ENCODE measurements around the gene CGB3. TPM values are rescaled to one million over a fixed set of nuclear protein-coding genes. Genes with fewer than 3 reads are reported as not detected.

CGB3 gene
- total and polyA plus RNA-seq, 7 experiments from 2014 or later: not detected

- Mint-ChIP-seq H3K27me3 (no peaks in the 10 kb centered on the region), H3K4me1 (no peaks in the 10 kb centered on the region), H3K4me3 (no peak overlapping the region), H3K36me3 (peaks cover 0 to 16% (median 4%) of the 10 kb centered on the region in 5 donors), H3K27ac (peak overlapping the region in 1 of 9 donors; percentile 51), H3K9me3 (no peaks in the 10 kb centered on the region)
- CTCF ChIA-PET: interaction anchor here (0.6 kb wide), 1 partner anchor 9 kb away, joined by 3 read pairs; no protein-coding TSS in a partner anchor
- Histone ChIP-seq H3K27me3 (ENCODE audit: control insufficient read depth in 2 of 2, insufficient read depth in 2 of 2, low read length in 2 of 2) (no peaks in the 10 kb centered on the region), H3K4me3 (ENCODE audit: low read length) (no peak overlapping the region), H3K27ac (ENCODE audit: low read depth, low read length) (no peak overlapping the region), H3K9me3 (ENCODE audit: control insufficient read depth in 2 of 3, low read length in 3 of 3) (no peaks in the 10 kb centered on the region), H3K4me1 (ENCODE audit: control insufficient read depth in 2 of 2, insufficient read depth in 2 of 2, low read length in 2 of 2) (no peaks in the 10 kb centered on the region), H3K36me3 (ENCODE audit: control insufficient read depth in 2 of 3, insufficient read depth in 3 of 3, low read length in 3 of 3) (peaks cover 0 to 62% (median 3%) of the 10 kb centered on the region in 3 experiments)
- intact Hi-C loops (cut with micrococcal nuclease): no loop called here
- ATAC-seq (no peak), DNase-seq (no peak)
- POLR2A ChIA-PET: no interaction called here
Measured at GRCh38 chr19:49010453-49010852, 13.7 kb downstream of the CGB3 start.

GRCh38 chr19:49009828-49010227 is 14.3 kb downstream of the CGB3 start:
- ATAC-seq (no peak), DNase-seq (no peak)
- Histone ChIP-seq H3K9me3 (ENCODE audit: control insufficient read depth in 2 of 3, low read length in 3 of 3) (no peaks in the 10 kb centered on the region), H3K27me3 (ENCODE audit: control insufficient read depth in 2 of 2, insufficient read depth in 2 of 2, low read length in 2 of 2) (no peaks in the 10 kb centered on the region), H3K4me3 (ENCODE audit: low read length) (no peak overlapping the region), H3K4me1 (ENCODE audit: control insufficient read depth in 2 of 2, insufficient read depth in 2 of 2, low read length in 2 of 2) (no peaks in the 10 kb centered on the region), H3K36me3 (ENCODE audit: control insufficient read depth in 2 of 3, insufficient read depth in 3 of 3, low read length in 3 of 3) (peaks cover 0 to 62% (median 3%) of the 10 kb centered on the region in 3 experiments), H3K27ac (ENCODE audit: low read depth, low read length) (no peak overlapping the region)
- Mint-ChIP-seq H3K4me1 (no peaks in the 10 kb centered on the region), H3K4me3 (no peak overlapping the region), H3K27me3 (no peaks in the 10 kb centered on the region), H3K36me3 (peaks cover 0 to 16% (median 4%) of the 10 kb centered on the region in 5 donors), H3K27ac (no peak overlapping the region), H3K9me3 (no peaks in the 10 kb centered on the region)
- POLR2A ChIA-PET: interaction anchor here (0.8 kb wide), 1 partner anchor 16 kb away, joined by 5 read pairs; the partner anchor contains the start of gene RUVBL2
- CTCF ChIA-PET: interaction anchor here (0.7 kb wide), 1 partner anchor 8 kb away, joined by 9 read pairs; no protein-coding TSS in a partner anchor
- intact Hi-C loops (cut with micrococcal nuclease): no loop called here

- H3K4me3 ChIP-seq (ENCODE audit: low read length): no peak overlapping the region
- Mint-ChIP-seq H3K4me3 (no peak overlapping the region), H3K9me3 (no peaks in the 10 kb centered on the region), H3K27me3 (no peaks in the 10 kb centered on the region), H3K36me3 (peaks cover 0 to 21% (median 4%) of the 10 kb centered on the region in 5 donors), H3K27ac (no peak overlapping the region), H3K4me1 (peaks cover 0 to 1% (median 0%) of the 10 kb centered on the region in 7 donors)
- no peaks in the 10 kb centered on the region for H3K27me3 ChIP-seq (ENCODE audit: control insufficient read depth in 2 of 2, insufficient read depth in 2 of 2, low read length in 2 of 2)
- intact Hi-C loops (cut with micrococcal nuclease): no loop called here
- peaks cover 0 to 82% (median 3%) of the 10 kb centered on the region in 3 experiments for H3K36me3 ChIP-seq (ENCODE audit: control insufficient read depth in 2 of 3, insufficient read depth in 3 of 3, low read length in 3 of 3)
- ATAC-seq (no peak), DNase-seq (no peak)
- no peaks in the 10 kb centered on the region for H3K9me3 ChIP-seq (ENCODE audit: control insufficient read depth in 2 of 3, low read length in 3 of 3)
- POLR2A ChIA-PET: interaction anchor here (1.1 kb wide), 1 partner anchor 15 kb away, joined by 4 read pairs; no protein-coding TSS in a partner anchor
- no peak overlapping the region for H3K27ac ChIP-seq (ENCODE audit: low read depth, low read length)
- no peaks in the 10 kb centered on the region for H3K4me1 ChIP-seq (ENCODE audit: control insufficient read depth in 2 of 2, insufficient read depth in 2 of 2, low read length in 2 of 2)
- CTCF ChIA-PET: no interaction called here
Measured at GRCh38 chr19:49006905-49007304, 17.2 kb downstream of the CGB3 start.

GRCh38 chr19:49004964-49005614 is 19.0 kb downstream of the CGB3 start:
- no peaks in the 10 kb centered on the region for H3K9me3 ChIP-seq (ENCODE audit: control insufficient read depth in 2 of 3, low read length in 3 of 3)
- CTCF ChIA-PET: no interaction called here
- no peak overlapping the region for H3K4me3 Mint-ChIP-seq
- POLR2A ChIA-PET: no interaction called here
- intact Hi-C loops (cut with micrococcal nuclease): no loop called here
- H3K36me3 ChIP-seq (ENCODE audit: control insufficient read depth in 2 of 3, insufficient read depth in 3 of 3, low read length in 3 of 3): peaks cover 0 to 65% (median 3%) of the 10 kb centered on the region in 3 experiments
- peak overlapping the region in 1 of 9 donors; percentile 33 for H3K27ac Mint-ChIP-seq
- H3K36me3 Mint-ChIP-seq: peaks cover 0 to 16% (median 0%) of the 10 kb centered on the region in 5 donors
- no peak for DNase-seq
- ATAC-seq: no peak
- H3K27me3 ChIP-seq (ENCODE audit: control insufficient read depth in 2 of 2, insufficient read depth in 2 of 2, low read length in 2 of 2): no peaks in the 10 kb centered on the region
- peaks cover 0 to 1% (median 0%) of the 10 kb centered on the region in 7 donors for H3K4me1 Mint-ChIP-seq
- H3K4me1 ChIP-seq (ENCODE audit: control insufficient read depth in 2 of 2, insufficient read depth in 2 of 2, low read length in 2 of 2): no peaks in the 10 kb centered on the region
- H3K27me3 Mint-ChIP-seq: no peaks in the 10 kb centered on the region
- no peaks in the 10 kb centered on the region for H3K9me3 Mint-ChIP-seq
- no peak overlapping the region for H3K4me3 ChIP-seq (ENCODE audit: low read length)
- no peak overlapping the region for H3K27ac ChIP-seq (ENCODE audit: low read depth, low read length)

GRCh38 chr19:49004133-49004532 is 20.0 kb downstream of the CGB3 start:
- POLR2A ChIA-PET: no interaction called here
- Histone ChIP-seq H3K9me3 (ENCODE audit: control insufficient read depth in 2 of 3, low read length in 3 of 3) (no peaks in the 10 kb centered on the region), H3K27me3 (ENCODE audit: control insufficient read depth in 2 of 2, insufficient read depth in 2 of 2, low read length in 2 of 2) (no peaks in the 10 kb centered on the region), H3K4me3 (ENCODE audit: low read length) (no peak overlapping the region), H3K27ac (ENCODE audit: low read depth, low read length) (no peak overlapping the region), H3K4me1 (ENCODE audit: control insufficient read depth in 2 of 2, insufficient read depth in 2 of 2, low read length in 2 of 2) (no peaks in the 10 kb centered on the region), H3K36me3 (ENCODE audit: control insufficient read depth in 2 of 3, insufficient read depth in 3 of 3, low read length in 3 of 3) (peaks cover 0 to 57% (median 3%) of the 10 kb centered on the region in 3 experiments)
- Mint-ChIP-seq H3K4me3 (no peak overlapping the region), H3K27me3 (no peaks in the 10 kb centered on the region), H3K36me3 (peaks cover 0 to 21% (median 0%) of the 10 kb centered on the region in 5 donors), H3K27ac (no peak overlapping the region), H3K4me1 (peaks cover 0 to 7% (median 4%) of the 10 kb centered on the region in 7 donors), H3K9me3 (no peaks in the 10 kb centered on the region)
- DNase-seq (no peak), ATAC-seq (no peak)
- CTCF ChIA-PET: interaction anchor here (0.6 to 0.9 kb wide), 2 partner anchors 10 to 209 kb away, joined by 3 to 8 read pairs; partner anchors contain the start of gene RUVBL2
- intact Hi-C loops (cut with micrococcal nuclease): no loop called here

DNA sequence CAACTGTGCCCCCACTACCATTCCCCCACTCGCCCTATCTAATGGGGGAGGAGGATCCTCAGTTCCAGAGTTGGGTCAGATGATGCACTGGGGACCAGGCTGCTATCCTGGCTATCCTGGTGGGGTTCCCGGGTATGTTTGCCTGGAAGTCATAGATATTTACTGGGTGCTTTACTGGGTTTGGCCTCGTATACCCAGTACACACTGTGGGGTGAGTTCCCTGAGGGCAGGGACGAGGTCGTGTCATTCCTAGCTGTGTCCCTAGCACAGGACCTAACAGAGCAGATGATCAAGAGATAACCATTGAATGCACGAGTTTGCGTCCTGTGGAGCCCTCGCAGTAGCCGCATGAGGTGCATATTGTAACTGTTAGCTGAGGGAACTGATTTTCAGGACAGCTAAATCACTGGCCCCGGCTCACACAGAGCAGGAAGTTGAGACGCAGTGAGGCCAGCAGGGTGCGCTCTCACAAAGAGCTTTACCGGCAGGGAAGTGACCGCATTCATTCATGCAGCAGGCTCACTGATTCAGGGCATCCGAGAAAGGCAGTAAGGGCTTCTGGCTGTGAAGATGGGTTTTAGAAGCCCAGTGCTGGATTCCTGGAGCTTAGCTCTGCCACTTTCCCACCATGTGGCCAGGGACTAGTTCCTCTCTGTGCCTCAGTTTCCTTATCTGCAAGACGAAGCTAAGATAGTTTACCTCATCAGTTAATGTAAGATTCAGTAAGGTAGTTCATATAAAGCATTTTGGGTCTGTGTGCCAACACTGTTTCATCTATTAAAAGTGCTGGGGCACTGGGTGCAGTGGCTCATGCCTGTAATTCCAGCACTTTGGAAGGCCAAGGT is 24.4 kb downstream of the CGB3 start:
- Mint-ChIP-seq H3K4me3 (no peak overlapping the region), H3K27ac (peak overlapping the region in 1 of 9 donors; percentile 31)

More for the DNA sequence above, 24.4 kb downstream of the CGB3 start:
- H3K4me3 ChIP-seq (ENCODE audit: low read length): no peak overlapping the region
- no peaks in the 10 kb centered on the region for H3K27me3 Mint-ChIP-seq
- ChIA-PET CTCF (interaction anchor here (0.8 to 2.8 kb wide), 7 partner anchors 9 to 74 kb away, joined by 3 to 11 read pairs (median 3); no protein-coding TSS in a partner anchor), POLR2A (interaction anchor here (0.8 kb wide), 1 partner anchor 796 kb away, joined by 3 read pairs; no protein-coding TSS in a partner anchor)
- peaks cover 0 to 27% (median 0%) of the 10 kb centered on the region in 3 experiments for H3K36me3 ChIP-seq (ENCODE audit: control insufficient read depth in 2 of 3, insufficient read depth in 3 of 3, low read length in 3 of 3)
- H3K4me1 ChIP-seq (ENCODE audit: control insufficient read depth in 2 of 2, insufficient read depth in 2 of 2, low read length in 2 of 2): peaks cover 4% of the 10 kb centered on the region in 2 donors
- intact Hi-C loops (cut with micrococcal nuclease): loop anchor here (2.0 to 10.0 kb wide), 4 partner anchors 55 to 675 kb away; partner anchors contain the start of genes CGB7 (in 1 of the 2), EMP3 (in 1 of the 2) and KCNA7 (in 1 of the 2)
- peaks cover 13 to 28% (median 20%) of the 10 kb centered on the region in 7 donors for H3K4me1 Mint-ChIP-seq
- no peak overlapping the region for H3K27ac ChIP-seq (ENCODE audit: low read depth, low read length)
- no peaks in the 10 kb centered on the region for H3K27me3 ChIP-seq (ENCODE audit: control insufficient read depth in 2 of 2, insufficient read depth in 2 of 2, low read length in 2 of 2)
- H3K36me3 Mint-ChIP-seq: peaks cover 0 to 16% (median 0%) of the 10 kb centered on the region in 5 donors
- H3K9me3 ChIP-seq (ENCODE audit: control insufficient read depth in 2 of 3, low read length in 3 of 3): no peaks in the 10 kb centered on the region
- DNase-seq: peak; percentile 42 to 66 (median 61)
- H3K9me3 Mint-ChIP-seq: no peaks in the 10 kb centered on the region
- ATAC-seq: peak; percentile 94
